ENCODE data around the gene PSD4. TPM values are rescaled to one million over a fixed set of nuclear protein-coding genes. Genes with fewer than 3 reads are reported as not detected.

PSD4 gene
- total RNA-seq, 1 experiment from 2014 or later: 12.6 TPM

DNA sequence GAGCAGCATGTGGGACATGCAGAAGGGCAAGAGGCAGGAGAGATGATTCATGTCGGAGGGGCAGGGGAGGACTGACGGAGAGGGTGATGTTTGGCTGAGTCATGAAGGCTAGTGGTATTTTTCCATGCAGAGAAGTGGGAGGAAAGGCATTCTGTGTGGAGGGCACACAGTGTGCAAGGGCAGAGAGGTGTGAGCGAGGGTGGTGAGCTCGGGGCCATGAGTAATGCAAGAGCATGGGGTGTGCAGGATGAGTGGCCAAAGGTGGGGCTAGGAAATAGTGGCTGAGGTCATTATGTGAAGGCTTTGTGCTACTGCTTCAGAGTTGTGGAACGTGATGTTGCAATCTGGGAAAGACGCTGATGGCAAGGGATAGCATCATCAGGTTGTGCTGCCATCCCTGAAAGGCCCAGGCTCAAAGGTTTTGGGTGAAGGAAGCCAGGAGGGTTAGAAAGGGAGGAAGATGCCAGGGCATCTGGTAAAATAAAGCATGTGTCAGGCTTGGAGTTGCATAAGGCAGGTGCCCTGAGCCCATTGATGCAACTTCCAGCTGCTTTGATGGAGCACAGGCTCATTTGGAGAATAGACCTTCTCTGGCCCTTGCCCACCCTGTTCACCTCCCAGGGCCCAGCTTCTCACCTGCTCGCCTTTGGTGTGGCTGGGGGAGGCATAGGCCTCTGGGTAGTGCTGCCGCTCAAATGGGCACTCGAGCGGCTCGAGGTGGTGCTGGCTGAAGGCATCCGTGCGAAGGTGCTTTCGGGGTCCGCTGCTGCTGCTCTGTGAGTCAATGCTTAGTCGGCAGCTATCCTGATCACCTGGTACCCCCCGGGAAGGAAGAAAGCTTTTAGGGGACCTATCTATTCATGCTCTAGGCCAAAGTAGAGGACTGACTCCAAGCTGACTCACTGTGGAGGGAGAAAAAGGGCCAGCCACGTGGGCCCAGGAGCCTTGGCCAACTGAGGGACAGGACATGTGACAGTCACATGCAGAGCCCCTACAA, 67.4 kb downstream of the PSD4 start:
- DNase-seq (ENCODE audit: low read depth, low spot score) (peak; percentile 97), ATAC-seq (peak; percentile 88)
- POLR2A ChIA-PET: interaction anchor here (0.6 to 2.6 kb wide), 8 partner anchors 8 to 96 kb away, joined by 3 to 10 read pairs (median 3); no protein-coding TSS in a partner anchor
- intact Hi-C loops (cut with micrococcal nuclease): loop anchor here (1.0 kb wide), 1 partner anchor 37 kb away; no protein-coding TSS in a partner anchor
- BruUV-seq (replicated peaks): no TSS peak
- peaks cover 55% of the 10 kb centered on the region for H3K79me2 ChIP-seq (ENCODE audit: insufficient read depth, low read length)
- H3K27me3 ChIP-seq (ENCODE audit: insufficient read depth, low read length): no peaks in the 10 kb centered on the region
- H3K27ac ChIP-seq (ENCODE audit: low read depth, low read length): peak overlapping the region; percentile 95
- TF ChIP-seq ZFX (IDR thresholded peaks at IDR 0.05) (no peak), SIN3A (IDR thresholded peaks at IDR 0.05; ENCODE audit: low read depth) (no peak), YY1 (IDR thresholded peaks at IDR 0.05; ENCODE audit: extremely low read depth, insufficient replicate concordance, low read depth, low read length) (peak; percentile 40), POLR2A (IDR thresholded peaks at IDR 0.05; ENCODE audit: borderline replicate concordance, extremely low read depth, insufficient read depth, insufficient read length) (peak; percentile 21), POLR2AphosphoS5 (IDR thresholded peaks at IDR 0.05; ENCODE audit: low read depth, low read length) (peak; percentile 76; the same call in 1 of the 2 replicates), RAD21 (IDR thresholded peaks at IDR 0.05; ENCODE audit: low read depth) (no peak), TCF7L2 (IDR thresholded peaks at IDR 0.05; ENCODE audit: borderline replicate concordance, extremely low read depth, insufficient read depth, insufficient read length) (no peak), EZH2 (IDR thresholded peaks at IDR 0.05) (no peak)
- TF ChIP-seq, protein P1, sequence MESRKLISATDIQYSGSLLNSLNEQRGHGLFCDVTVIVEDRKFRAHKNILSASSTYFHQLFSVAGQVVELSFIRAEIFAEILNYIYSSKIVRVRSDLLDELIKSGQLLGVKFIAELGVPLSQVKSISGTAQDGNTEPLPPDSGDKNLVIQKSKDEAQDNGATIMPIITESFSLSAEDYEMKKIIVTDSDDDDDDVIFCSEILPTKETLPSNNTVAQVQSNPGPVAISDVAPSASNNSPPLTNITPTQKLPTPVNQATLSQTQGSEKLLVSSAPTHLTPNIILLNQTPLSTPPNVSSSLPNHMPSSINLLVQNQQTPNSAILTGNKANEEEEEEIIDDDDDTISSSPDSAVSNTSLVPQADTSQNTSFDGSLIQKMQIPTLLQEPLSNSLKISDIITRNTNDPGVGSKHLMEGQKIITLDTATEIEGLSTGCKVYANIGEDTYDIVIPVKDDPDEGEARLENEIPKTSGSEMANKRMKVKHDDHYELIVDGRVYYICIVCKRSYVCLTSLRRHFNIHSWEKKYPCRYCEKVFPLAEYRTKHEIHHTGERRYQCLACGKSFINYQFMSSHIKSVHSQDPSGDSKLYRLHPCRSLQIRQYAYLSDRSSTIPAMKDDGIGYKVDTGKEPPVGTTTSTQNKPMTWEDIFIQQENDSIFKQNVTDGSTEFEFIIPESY (IDR thresholded peaks at IDR 0.05; ENCODE audit: extremely low read depth, insufficient replicate concordance, low read length): peak; percentile 57
- TF ChIP-seq, protein P2, sequence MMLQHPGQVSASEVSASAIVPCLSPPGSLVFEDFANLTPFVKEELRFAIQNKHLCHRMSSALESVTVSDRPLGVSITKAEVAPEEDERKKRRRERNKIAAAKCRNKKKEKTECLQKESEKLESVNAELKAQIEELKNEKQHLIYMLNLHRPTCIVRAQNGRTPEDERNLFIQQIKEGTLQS (IDR thresholded peaks at IDR 0.05): no peak
- RAD21 ChIA-PET (ENCODE audit: low non-redundant PET in 1 of 2, low total read pairs in 2 of 2, uncharacterized antibody in 2 of 2, unreplicated experiment in 2 of 2): interaction anchor here (0.8 to 2.0 kb wide), 2 partner anchors 37 to 161 kb away, joined by 3 to 8 read pairs; no protein-coding TSS in a partner anchor
- peak overlapping the region; percentile 92 for H3K4me2 ChIP-seq (ENCODE audit: low read length)
- CTCF ChIA-PET: interaction anchor here (1.2 to 3.8 kb wide), 7 partner anchors 8 to 161 kb away, joined by 5 to 27 read pairs (median 9); no protein-coding TSS in a partner anchor
- H4K20me1 ChIP-seq (ENCODE audit: insufficient read depth): no peaks in the 10 kb centered on the region
- H3K36me3 ChIP-seq (ENCODE audit: control insufficient read depth in 1 of 2, insufficient read depth in 2 of 2, low read length in 2 of 2): peaks cover 11 to 27% of the 10 kb centered on the region in 2 experiments; a peak in 3 of 4 replicates
- H3K4me3 ChIP-seq (replicated peaks in 1 of 2; ENCODE audit: low read depth in 1 of 2, low read length in 2 of 2): peak overlapping the region in 1 of 2 experiments; percentile 38; a peak in 2 of 4 replicates
- peaks cover 53 to 65% of the 10 kb centered on the region in 2 experiments for H3K4me1 ChIP-seq (ENCODE audit: control insufficient read depth in 1 of 2, insufficient read depth in 2 of 2, low read length in 2 of 2)
- peak overlapping the region; percentile 58 for H3K9ac ChIP-seq (ENCODE audit: low read length)
- H3K9me3 ChIP-seq (ENCODE audit: control insufficient read depth in 1 of 2, insufficient read depth in 1 of 2, low read depth in 1 of 2, low read length in 2 of 2): no peaks in the 10 kb centered on the region
- H2AFZ ChIP-seq (ENCODE audit: low read depth, low read length, poor library complexity, severe bottlenecking): no peak overlapping the region
- no peaks in the 10 kb centered on the region for H3K9me2 ChIP-seq (ENCODE audit: insufficient read depth)

Measured in HCT116 (cell line).